ENCODE measurements around the gene CDK5RAP2. TPM values are rescaled to one million over a fixed set of nuclear protein-coding genes. Genes with fewer than 3 reads are reported as not detected.
"Not testable (repeated sequence)": the region's sequence is repeated elsewhere in the genome, so short reads cannot be mapped to it uniquely, and the experiment has no call there.

Gene CDK5RAP2
- total RNA-seq, result 16.8 and 30.2 TPM in 2 replicates

GRCh38 chr9:120580051-120580896 is at the start of gene CDK5RAP2:
Gene CDK5RAP2, minus strand, starts transcription at chr9:120580167. Its CDS starts 189 bp downstream, at chr9:120579978.
- Histone ChIP-seq H3K4me3 (ENCODE audit: low read depth, low read length) (peak within 1 kb of the TSS; percentile 83), H3K27me3 (ENCODE audit: control insufficient read depth, insufficient read depth, low read length) (no peaks in the 10 kb centered on the region), H3K36me3 (ENCODE audit: control insufficient read depth, insufficient read depth, low read length) (peaks cover 2% of the 10 kb centered on the region)
- FAIRE-seq (no peak), DNase-seq (ENCODE audit: low read depth) (peak; percentile 96)
- TF ChIP-seq CTCF (IDR thresholded peaks at IDR 0.05; ENCODE audit: insufficient read depth, low read length, severe bottlenecking), result no peak

- not testable (repeated sequence) for FAIRE-seq
These were observed 49.0 kb upstream of the CDK5RAP2 start for GRCh38 chr9:120628925-120629497.

DNA sequence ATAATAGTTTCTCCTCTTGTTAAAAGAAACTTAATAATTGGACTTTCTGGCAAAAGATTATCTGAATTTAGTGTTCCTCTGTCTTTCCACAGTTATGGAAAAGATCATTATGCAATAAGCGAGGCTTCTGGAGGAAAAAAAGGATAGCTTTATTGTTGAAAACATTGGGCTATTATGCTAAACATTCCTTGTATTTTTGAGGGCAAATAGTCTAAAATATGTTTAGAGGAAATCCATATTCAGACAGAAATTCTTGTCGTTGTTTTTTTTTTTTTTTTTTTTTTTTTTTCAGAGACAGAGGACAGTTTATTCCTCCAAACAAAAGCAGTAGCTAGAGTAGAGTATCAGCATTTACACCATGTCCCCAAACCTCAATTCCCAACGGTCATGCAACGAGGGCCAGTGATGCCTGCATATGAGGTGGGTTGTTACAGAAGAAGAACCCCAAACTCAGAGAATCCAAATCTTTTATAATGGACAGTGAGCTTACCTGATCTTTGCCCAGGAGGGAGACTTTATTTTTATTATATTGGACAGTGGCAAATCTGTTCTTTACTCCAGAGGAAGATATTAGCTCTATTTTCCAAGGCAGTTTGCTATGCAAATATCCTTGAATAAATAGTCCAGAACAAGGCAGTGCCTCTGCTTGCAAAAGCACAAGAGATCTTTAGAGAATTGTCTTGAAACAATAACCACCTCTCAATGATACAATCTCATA is 48.4 kb upstream of the CDK5RAP2 start:
- Histone ChIP-seq H3K4me3 (ENCODE audit: low read depth, low read length) (no peak overlapping the region), H3K27me3 (ENCODE audit: control insufficient read depth, insufficient read depth, low read length) (no peaks in the 10 kb centered on the region), H3K36me3 (ENCODE audit: control insufficient read depth, insufficient read depth, low read length) (no peaks in the 10 kb centered on the region)
- DNase-seq (ENCODE audit: low read depth) (no peak), FAIRE-seq (no peak)
- TF ChIP-seq CTCF (IDR thresholded peaks at IDR 0.05; ENCODE audit: insufficient read depth, low read length, severe bottlenecking), result no peak

More at GRCh38 chr9:120628925-120629497, 49.0 kb upstream of the CDK5RAP2 start:
- not testable (repeated sequence) for H3K36me3 ChIP-seq (ENCODE audit: control insufficient read depth, insufficient read depth, low read length); H3K4me3 ChIP-seq (ENCODE audit: low read depth, low read length); H3K27me3 ChIP-seq (ENCODE audit: control insufficient read depth, insufficient read depth, low read length)
- DNase-seq (ENCODE audit: low read depth), result peak; percentile 80

DNA sequence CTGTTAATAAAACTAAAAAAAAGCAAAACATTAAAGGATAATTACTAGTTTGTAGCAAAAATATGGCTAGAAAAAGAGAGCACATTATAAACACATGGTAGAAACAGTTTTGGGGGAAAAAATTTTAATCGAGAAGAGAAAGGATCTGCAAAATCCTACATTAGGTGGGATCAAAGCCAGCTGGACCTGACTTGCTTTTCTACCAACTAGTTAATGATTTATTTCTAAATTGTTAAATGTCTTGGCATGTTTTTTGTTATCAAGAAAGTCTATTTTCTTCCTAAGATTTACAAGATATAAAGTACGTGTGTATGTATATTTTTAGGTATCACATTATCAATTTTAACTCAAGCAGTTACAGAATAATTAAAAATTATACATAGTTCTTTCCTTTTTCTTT is 47.1 kb upstream of the CDK5RAP2 start:
- no peaks in the 10 kb centered on the region for H3K27me3 ChIP-seq (ENCODE audit: control insufficient read depth, insufficient read depth, low read length)
- TF ChIP-seq CTCF (IDR thresholded peaks at IDR 0.05; ENCODE audit: insufficient read depth, low read length, severe bottlenecking), result no peak
- no peaks in the 10 kb centered on the region for H3K36me3 ChIP-seq (ENCODE audit: control insufficient read depth, insufficient read depth, low read length)
- FAIRE-seq (no peak), DNase-seq (ENCODE audit: low read depth) (no peak)
- no peak overlapping the region for H3K4me3 ChIP-seq (ENCODE audit: low read depth, low read length)

DNA sequence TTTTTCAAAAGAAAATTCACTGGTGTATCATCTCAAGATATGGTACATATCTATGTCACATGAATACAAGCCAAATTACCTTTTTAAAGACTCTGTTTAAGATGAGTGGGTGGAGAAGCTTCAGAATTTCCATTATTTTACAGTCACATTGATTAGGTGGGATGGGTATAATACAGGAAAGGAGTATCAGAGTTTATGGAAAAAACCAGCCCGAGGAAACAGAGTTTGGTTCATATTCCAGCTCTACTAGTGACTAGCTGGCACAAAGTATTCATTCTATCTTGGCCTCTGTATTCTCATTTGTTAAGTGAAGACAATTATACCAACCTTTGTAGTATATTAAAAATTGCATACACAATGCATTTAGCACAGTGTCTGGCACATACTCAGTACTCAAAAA is 46.5 kb upstream of the CDK5RAP2 start:
- Histone ChIP-seq H3K4me3 (ENCODE audit: low read depth, low read length) (no peak overlapping the region), H3K36me3 (ENCODE audit: control insufficient read depth, insufficient read depth, low read length) (no peaks in the 10 kb centered on the region), H3K27me3 (ENCODE audit: control insufficient read depth, insufficient read depth, low read length) (no peaks in the 10 kb centered on the region)
- no peak for TF ChIP-seq CTCF (IDR thresholded peaks at IDR 0.05; ENCODE audit: insufficient read depth, low read length, severe bottlenecking)
- FAIRE-seq (no peak), DNase-seq (ENCODE audit: low read depth) (no peak)

DNA sequence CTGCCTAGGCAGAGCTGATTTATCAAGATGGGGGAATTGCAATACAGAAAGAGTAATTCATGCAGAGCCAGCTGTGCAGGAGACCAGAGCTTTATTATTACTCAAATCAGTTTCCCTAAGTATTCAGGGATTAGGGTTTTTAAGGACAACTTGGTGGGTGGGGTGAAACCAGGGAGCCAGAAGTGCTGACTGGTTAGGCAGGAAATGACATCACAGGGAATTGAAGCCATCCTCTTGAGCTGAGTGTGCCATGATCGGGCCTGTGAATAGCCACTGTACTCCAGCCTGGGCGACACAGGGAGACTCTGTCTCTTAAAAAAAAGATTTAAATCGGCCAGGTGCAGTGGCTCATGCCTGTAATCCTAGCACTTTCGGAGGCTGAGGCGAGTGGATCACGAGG is 45.3 kb upstream of the CDK5RAP2 start:
- H3K4me3 ChIP-seq (ENCODE audit: low read depth, low read length), result no peak overlapping the region
- FAIRE-seq (no peak), DNase-seq (ENCODE audit: low read depth) (peak; percentile 61)
- H3K36me3 ChIP-seq (ENCODE audit: control insufficient read depth, insufficient read depth, low read length), result no peaks in the 10 kb centered on the region
- no peaks in the 10 kb centered on the region for H3K27me3 ChIP-seq (ENCODE audit: control insufficient read depth, insufficient read depth, low read length)
- no peak for TF ChIP-seq CTCF (IDR thresholded peaks at IDR 0.05; ENCODE audit: insufficient read depth, low read length, severe bottlenecking)
